ENCODE results near the gene RALGPS2.

DNA sequence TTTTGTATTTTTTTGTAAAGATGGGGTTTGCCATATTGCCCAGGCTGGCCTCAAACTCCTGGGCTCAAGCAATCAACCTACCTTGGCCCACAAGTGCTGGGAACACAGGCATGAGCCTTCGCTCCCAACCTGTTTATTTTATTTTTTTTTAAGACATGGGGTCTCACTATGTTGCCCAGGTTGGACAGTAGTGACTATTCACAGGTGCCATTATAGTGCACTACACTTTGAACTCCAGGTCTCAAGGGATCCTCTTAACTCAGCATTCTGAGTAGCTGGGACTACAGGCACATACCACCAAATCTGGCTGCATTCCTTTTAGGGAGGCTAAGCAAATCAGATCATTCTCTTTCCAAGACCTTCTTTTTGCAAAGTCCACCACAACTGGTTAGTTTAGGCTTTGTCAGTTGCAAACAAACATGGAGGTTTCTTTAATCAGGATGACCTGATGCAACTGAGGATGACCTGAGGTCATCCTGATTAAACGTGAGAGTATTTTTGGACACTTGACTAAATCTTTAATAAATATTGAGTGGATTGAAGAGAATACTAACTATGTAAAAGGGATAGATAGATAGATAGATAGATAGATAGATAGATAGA is 30.0 kb upstream of the RALGPS2 start:
- no peak for TF ChIP-seq ELF4 (CRISPR knock-in tag; IDR thresholded peaks at IDR 0.05)
- TF ChIP-seq POLR2A (conservative IDR thresholded peaks at IDR 0.05), result no peak
- no peak for TF ChIP-seq SIN3A (IDR thresholded peaks at IDR 0.05; ENCODE audit: borderline replicate concordance in 2 of 2, control insufficient read depth in 1 of 2, low read depth in 2 of 2, low read length in 2 of 2)
